Large intestine (tissue), 12 donors: ENCODE results near the gene UGT2A3. TPM values are rescaled to one million over a fixed set of nuclear protein-coding genes. Genes with fewer than 3 reads are reported as not detected.

ENCODE experiments used
- DNase-seq, 2 donors: peaks; one replicate each; pipeline versions ENCODE4 v3.0.0 to v3.0.0-alpha.2; 2013
- H3K27ac ChIP-seq: one replicate; pipeline ENCODE4 v1.5.1; 2013; ENCODE audit warnings: low read length
- H3K27me3 ChIP-seq: 2 replicates; pipeline ENCODE4 v1.6.1; 2013; ENCODE audit warnings: low read length; ENCODE audit not compliant: control insufficient read depth, insufficient read depth
- H3K36me3 ChIP-seq: 2 replicates; pipeline ENCODE4 v1.6.1; 2013; ENCODE audit warnings: low read length; ENCODE audit not compliant: control insufficient read depth, insufficient read depth
- H3K4me1 ChIP-seq: one replicate; pipeline ENCODE4 v1.6.1; 2013; ENCODE audit warnings: low read length; ENCODE audit not compliant: control insufficient read depth, insufficient read depth
- H3K4me3 ChIP-seq: one replicate; pipeline ENCODE4 v1.5.1; 2013; ENCODE audit warnings: low read length
- H3K9me3 ChIP-seq: one replicate; pipeline ENCODE4 v1.6.1; 2013; ENCODE audit warnings: mild to moderate bottlenecking, low read depth, low read length, moderate library complexity; ENCODE audit not compliant: control insufficient read depth
- WGBS: methylation state at CpG from one replicate; pipeline ENCODE4 v1.1.5; 2013; ENCODE audit warnings: low lambda C conversion rate; ENCODE audit not compliant: insufficient coverage; 5-methylcytosine and 5-hydroxymethylcytosine counted together
- long read RNA-seq, 11 donors: transcript quantifications; one replicate each; lab custom pipeline, GENCODE V29; 2026
- polyA plus RNA-seq: library from polyadenylated mRNA; unstranded; fragments of 120-200 nt; gene quantifications from one replicate; pipeline ENCODE4 v1.2.1, GENCODE V29; 2013

UGT2A3 gene
- polyA plus RNA-seq, result 285 TPM
- long read RNA-seq, donor 1, transcript UGT2A3-201 (6 exons, 2,965 nt), result major isoform, 32 of 32 reads
- long read RNA-seq, donor 1, partial matches to known transcripts, result 0 of 32 reads
- long read RNA-seq, donor 1, other reads (novel, unspliced or antisense), result 0 of 32 reads
- long read RNA-seq, donor 2, transcript UGT2A3-201 (6 exons, 2,965 nt), result major isoform, 72 of 78 reads
- long read RNA-seq, donor 2, partial matches to known transcripts, result 6 of 78 reads
- long read RNA-seq, donor 2, other reads (novel, unspliced or antisense), result 0 of 78 reads
- long read RNA-seq, donor 3, transcript UGT2A3-201 (6 exons, 2,965 nt), result major isoform, 132 of 151 reads
- long read RNA-seq, donor 3, partial matches to known transcripts, result 0 of 151 reads
- long read RNA-seq, donor 3, other reads (novel, unspliced or antisense), result 19 of 151 reads
- long read RNA-seq, donor 4, transcript UGT2A3-201 (6 exons, 2,965 nt), result major isoform, 6 of 6 reads
- long read RNA-seq, donor 4, partial matches to known transcripts, result 0 of 6 reads
- long read RNA-seq, donor 4, other reads (novel, unspliced or antisense), result 0 of 6 reads
- long read RNA-seq, donor 5, transcript UGT2A3-201 (6 exons, 2,965 nt), result major isoform, 47 of 58 reads
- long read RNA-seq, donor 5, partial matches to known transcripts, result 5 of 58 reads
- long read RNA-seq, donor 5, other reads (novel, unspliced or antisense), result 6 of 58 reads
- long read RNA-seq, donor 6, transcript UGT2A3-201 (6 exons, 2,965 nt), result major isoform, 90 of 135 reads
- long read RNA-seq, donor 6, partial matches to known transcripts, result 32 of 135 reads
- long read RNA-seq, donor 6, other reads (novel, unspliced or antisense), result 13 of 135 reads
- long read RNA-seq, donor 7, transcript UGT2A3-201 (6 exons, 2,965 nt), result major isoform, 23 of 23 reads
- long read RNA-seq, donor 7, partial matches to known transcripts, result 0 of 23 reads
- long read RNA-seq, donor 7, other reads (novel, unspliced or antisense), result 0 of 23 reads
- long read RNA-seq, donor 8, transcript UGT2A3-201 (6 exons, 2,965 nt), result major isoform, 89 of 441 reads
- long read RNA-seq, donor 8, partial matches to known transcripts, result 347 of 441 reads
- long read RNA-seq, donor 8, other reads (novel, unspliced or antisense), result 5 of 441 reads
- long read RNA-seq, donor 9, transcript UGT2A3-201 (6 exons, 2,965 nt), result major isoform, 86 of 92 reads
- long read RNA-seq, donor 9, partial matches to known transcripts, result 0 of 92 reads
- long read RNA-seq, donor 9, other reads (novel, unspliced or antisense), result 6 of 92 reads
- long read RNA-seq, donor 10, transcript UGT2A3-201 (6 exons, 2,965 nt), result major isoform, 139 of 174 reads
- long read RNA-seq, donor 10, partial matches to known transcripts, result 18 of 174 reads
- long read RNA-seq, donor 10, other reads (novel, unspliced or antisense), result 17 of 174 reads
- long read RNA-seq, donor 11, transcript UGT2A3-201 (6 exons, 2,965 nt), result major isoform, 74 of 90 reads
- long read RNA-seq, donor 11, partial matches to known transcripts, result 11 of 90 reads
- long read RNA-seq, donor 11, other reads (novel, unspliced or antisense), result 5 of 90 reads

DNA sequence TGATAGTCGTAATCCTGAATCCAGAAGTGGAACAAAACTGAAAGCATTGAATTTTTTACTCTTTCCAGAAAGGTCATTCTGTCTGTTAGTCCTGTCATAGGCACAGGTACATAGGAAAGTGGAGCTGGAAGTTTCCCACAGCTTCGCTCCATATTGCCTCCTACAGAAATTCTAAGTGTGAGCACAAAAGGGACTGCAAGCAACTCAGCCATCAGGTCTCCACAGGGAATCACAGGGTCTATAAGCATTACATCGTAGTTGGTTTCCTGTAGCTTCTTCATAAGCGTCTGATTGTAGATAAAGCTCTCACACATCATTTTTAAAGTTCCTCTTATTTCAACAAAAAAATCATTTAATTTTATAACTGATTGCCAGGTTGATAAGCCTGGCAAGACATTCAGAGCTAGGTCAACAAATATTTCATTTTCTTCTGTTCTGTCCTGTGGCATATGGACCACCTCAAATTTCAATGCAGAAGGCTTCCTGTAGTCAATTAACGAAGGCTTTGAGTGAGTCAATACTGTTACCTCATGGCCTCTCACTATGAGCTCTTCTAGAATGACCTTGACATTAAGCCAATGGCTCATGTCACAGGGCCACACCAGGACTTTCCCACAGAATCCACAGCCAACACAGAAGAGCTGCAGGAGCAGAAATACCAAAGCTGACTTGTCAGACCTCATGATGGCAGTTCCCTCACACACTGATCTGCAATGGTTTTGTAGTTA is at the start of gene UGT2A3:
UGT2A3 (minus strand) TSS at position 727 of the 728 bp plus-strand sequence; CDS start at position 683, 44 bp downstream.
- WGBS, result no CpG with 5 or more reads among the region's 5 CpGs
- Histone ChIP-seq H3K36me3 (no peaks in the 10 kb centered on the region), H3K27me3 (no peaks in the 10 kb centered on the region), H3K27ac (peak within 1 kb of the TSS; percentile 87), H3K4me1 (peaks cover 13% of the 10 kb centered on the region), H3K4me3 (peak within 1 kb of the TSS; percentile 50), H3K9me3 (no peaks in the 10 kb centered on the region)
- DNase-seq, result peak; percentile 81 to 92

DNA sequence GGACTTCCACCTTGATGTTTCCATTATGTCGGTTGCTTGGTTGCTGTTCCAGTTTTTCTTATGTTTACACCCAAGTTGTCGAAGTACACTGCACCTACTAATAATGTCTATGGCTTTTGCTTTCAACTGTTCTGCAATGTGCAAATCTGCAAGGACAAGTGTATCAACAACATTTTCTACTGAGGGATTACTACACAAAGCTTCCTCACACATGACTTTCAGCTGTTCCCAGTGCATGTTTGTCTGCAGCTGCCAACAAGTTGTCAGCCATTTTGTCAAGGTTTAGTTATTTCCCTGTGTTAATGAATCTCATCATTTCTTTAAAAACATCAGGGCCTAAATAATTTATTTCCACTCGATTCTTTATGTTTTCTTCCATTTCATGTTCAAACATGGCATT is 45.4 kb upstream of the UGT2A3 start:
- H3K36me3 ChIP-seq, result no peaks in the 10 kb centered on the region
- no peak for DNase-seq
- 80% methylated on average over 1 of the region's 3 CpGs for WGBS

GRCh38 chr4:68995292-68995691 is 43.7 kb upstream of the UGT2A3 start:
- H3K9me3 ChIP-seq, result no peaks in the 10 kb centered on the region
- DNase-seq, result no peak
- H3K4me1 ChIP-seq, result no peaks in the 10 kb centered on the region
- no CpG with 5 or more reads among the region's 2 CpGs for WGBS
- H3K4me3 ChIP-seq, result no peak overlapping the region
- H3K27ac ChIP-seq, result no peak overlapping the region
- H3K36me3 ChIP-seq, result no peaks in the 10 kb centered on the region
- H3K27me3 ChIP-seq, result no peaks in the 10 kb centered on the region

More for the DNA sequence above, 45.4 kb upstream of the UGT2A3 start:
- Histone ChIP-seq H3K27me3 (no peaks in the 10 kb centered on the region), H3K4me1 (no peaks in the 10 kb centered on the region), H3K9me3 (no peaks in the 10 kb centered on the region), H3K4me3 (no peak overlapping the region), H3K27ac (no peak overlapping the region)

DNA sequence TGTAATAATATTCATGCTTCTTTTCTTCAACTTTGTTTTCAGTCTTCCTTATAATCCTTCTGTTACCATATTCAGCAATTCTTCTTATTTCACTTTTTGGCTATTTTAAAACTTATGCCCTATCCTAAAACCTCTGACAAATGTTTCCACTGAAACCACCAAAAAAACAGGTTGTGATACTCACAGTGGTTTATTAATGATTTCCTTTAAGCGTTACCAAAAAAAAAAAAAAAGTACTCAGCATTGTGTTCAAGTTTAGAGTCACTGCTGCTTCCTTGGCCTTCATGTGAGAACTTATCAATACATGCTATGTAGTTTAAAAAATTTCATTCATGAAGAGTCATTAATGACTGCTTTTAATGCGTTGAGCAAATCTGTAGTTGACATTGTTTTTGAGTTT is 35.4 kb upstream of the UGT2A3 start:
- Histone ChIP-seq H3K27me3 (no peaks in the 10 kb centered on the region), H3K4me1 (no peaks in the 10 kb centered on the region), H3K36me3 (no peaks in the 10 kb centered on the region), H3K9me3 (peaks cover 10% of the 10 kb centered on the region), H3K4me3 (no peak overlapping the region), H3K27ac (no peak overlapping the region)
- DNase-seq, result no peak
- WGBS, result no CpG with 5 or more reads among the region's 2 CpGs

GRCh38 chr4:68985442-68985841 is 33.8 kb upstream of the UGT2A3 start:
- no peaks in the 10 kb centered on the region for H3K4me1 ChIP-seq
- no peaks in the 10 kb centered on the region for H3K27me3 ChIP-seq
- 100% methylated on average over 1 of the region's 1 CpG for WGBS
- no peak for DNase-seq
- no peaks in the 10 kb centered on the region for H3K36me3 ChIP-seq
- no peak overlapping the region for H3K27ac ChIP-seq
- no peak overlapping the region for H3K4me3 ChIP-seq
- H3K9me3 ChIP-seq, result peaks cover 10% of the 10 kb centered on the region

GRCh38 chr4:68984947-68985346 is 33.3 kb upstream of the UGT2A3 start:
- Histone ChIP-seq H3K27ac (no peak overlapping the region), H3K4me1 (no peaks in the 10 kb centered on the region), H3K36me3 (no peaks in the 10 kb centered on the region), H3K9me3 (peaks cover 7% of the 10 kb centered on the region), H3K4me3 (no peak overlapping the region), H3K27me3 (no peaks in the 10 kb centered on the region)
- 100% methylated on average over 1 of the region's 2 CpGs for WGBS
- no peak for DNase-seq

GRCh38 chr4:68963374-68963773 is 11.8 kb upstream of the UGT2A3 start:
- no peak overlapping the region for H3K4me3 ChIP-seq
- peaks cover 16% of the 10 kb centered on the region for H3K4me1 ChIP-seq
- WGBS, result no CpG with 5 or more reads among the region's 2 CpGs
- DNase-seq, result peak; percentile 48 to 76
- peak overlapping the region; percentile 55 for H3K27ac ChIP-seq
- no peaks in the 10 kb centered on the region for H3K36me3 ChIP-seq
- H3K9me3 ChIP-seq, result peaks cover 9% of the 10 kb centered on the region
- H3K27me3 ChIP-seq, result no peaks in the 10 kb centered on the region

- H3K27ac ChIP-seq, result peak overlapping the region; percentile 55
- WGBS, result 29% methylated on average over 1 of the region's 1 CpG
These were observed 11.3 kb upstream of the UGT2A3 start for GRCh38 chr4:68962868-68963267.

More at GRCh38 chr4:68962868-68963267, 11.3 kb upstream of the UGT2A3 start:
- H3K4me1 ChIP-seq, result peaks cover 16% of the 10 kb centered on the region
- H3K27me3 ChIP-seq, result no peaks in the 10 kb centered on the region
- H3K9me3 ChIP-seq, result peaks cover 9% of the 10 kb centered on the region
- H3K4me3 ChIP-seq, result no peak overlapping the region
- DNase-seq, result no peak
- H3K36me3 ChIP-seq, result no peaks in the 10 kb centered on the region
